ENCODE measurements around the gene CPNE1.
A peak's percentile ranks its signal among the peaks of the same experiment; 100 is the strongest.
"Not testable (repeated sequence)": the region's sequence is repeated elsewhere in the genome, so short reads cannot be mapped to it uniquely, and the experiment has no call there.

The CPNE1 gene

DNA sequence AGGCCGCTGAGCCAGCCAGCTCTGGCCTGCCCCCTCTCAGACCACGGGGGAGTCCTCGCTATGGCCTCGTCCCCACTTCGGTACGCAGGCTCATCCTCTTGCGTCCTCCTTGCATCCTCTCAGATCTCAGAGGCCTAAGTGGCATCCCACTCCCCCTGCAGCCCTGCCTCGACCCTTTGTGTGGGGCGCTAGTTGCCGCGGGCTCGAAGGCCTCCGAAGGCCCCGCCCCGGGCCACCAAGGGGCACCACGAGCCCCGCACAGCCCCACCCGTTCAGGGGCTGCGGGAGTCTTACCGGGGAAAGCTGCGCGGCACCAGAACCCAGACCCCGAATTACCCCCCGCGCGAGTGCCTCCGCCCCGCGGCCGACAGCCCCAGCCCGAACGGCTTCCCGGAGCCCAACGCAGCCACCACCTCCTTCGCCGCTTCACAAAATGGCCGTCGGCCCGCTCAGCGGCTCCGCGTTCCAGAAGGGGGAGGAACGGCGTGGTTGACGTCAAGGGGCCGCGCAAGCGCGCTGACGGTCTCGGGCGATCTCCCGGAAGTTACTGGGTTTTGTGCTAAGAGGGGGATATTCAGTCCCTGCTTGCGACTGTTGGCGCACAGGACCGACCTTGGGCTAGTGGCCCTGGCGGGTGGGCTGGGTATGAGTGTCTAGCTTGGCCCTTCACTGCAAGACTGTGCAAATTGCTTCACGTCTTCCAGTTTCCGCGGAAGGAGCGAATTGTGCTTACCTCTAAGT lies at the start of gene CPNE1, which contains the start of gene RBM12:
TSS of gene CPNE1 (minus strand) at position 435 of the 741 bp plus-strand sequence. CDS start 31,977 bp downstream, outside the sequence.
TSS of gene RBM12 (minus strand) at position 435 of the 741 bp plus-strand sequence. CDS start 9,578 bp downstream, outside the sequence.
- DNase-seq (ENCODE audit: low spot score), result peak; percentile 91

- DNase-seq (ENCODE audit: low spot score), result no peak
These were observed 49.4 kb upstream of the CPNE1 start for GRCh38 chr20:35714127-35714526.

DNA sequence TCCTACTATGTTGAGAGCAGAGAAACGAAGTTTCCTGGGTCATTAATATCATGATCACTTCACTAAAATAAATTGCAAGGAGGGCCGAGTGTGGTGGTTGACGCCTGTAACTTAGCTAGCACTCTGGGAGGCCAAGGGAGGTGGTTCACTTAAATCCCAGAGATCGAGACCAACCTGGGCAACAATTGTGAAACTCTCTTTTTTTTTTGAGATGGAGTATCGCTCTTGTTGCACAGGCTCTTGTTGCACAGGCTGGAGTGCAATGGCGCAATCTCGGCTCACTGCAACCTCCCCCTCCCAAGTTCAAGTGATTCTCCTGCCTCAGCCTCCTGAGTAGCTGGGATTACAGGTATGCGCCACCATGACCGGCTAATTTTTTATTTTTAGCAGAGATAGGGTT lies 48.4 kb upstream of the CPNE1 start:
- DNase-seq (ENCODE audit: low spot score), result not testable (repeated sequence)

- no peak for DNase-seq (ENCODE audit: low spot score)
These were observed 47.0 kb upstream of the CPNE1 start for GRCh38 chr20:35711588-35712209.

GRCh38 chr20:35710884-35711587 lies 46.3 kb upstream of the CPNE1 start:
- DNase-seq (ENCODE audit: low spot score), result no peak

- DNase-seq (ENCODE audit: low spot score), result no peak
These were observed 45.3 kb upstream of the CPNE1 start for GRCh38 chr20:35710039-35710438.

GRCh38 chr20:35709259-35709658 lies 44.6 kb upstream of the CPNE1 start:
- DNase-seq (ENCODE audit: low spot score), result no peak

GRCh38 chr20:35708502-35708901 lies 43.8 kb upstream of the CPNE1 start:
- DNase-seq (ENCODE audit: low spot score), result no peak

- DNase-seq (ENCODE audit: low spot score), result not testable (repeated sequence)
These were observed 42.2 kb upstream of the CPNE1 start for GRCh38 chr20:35706591-35707529.

- not testable (repeated sequence) for DNase-seq (ENCODE audit: low spot score)
These were observed 41.2 kb upstream of the CPNE1 start for GRCh38 chr20:35705894-35706293.

DNA sequence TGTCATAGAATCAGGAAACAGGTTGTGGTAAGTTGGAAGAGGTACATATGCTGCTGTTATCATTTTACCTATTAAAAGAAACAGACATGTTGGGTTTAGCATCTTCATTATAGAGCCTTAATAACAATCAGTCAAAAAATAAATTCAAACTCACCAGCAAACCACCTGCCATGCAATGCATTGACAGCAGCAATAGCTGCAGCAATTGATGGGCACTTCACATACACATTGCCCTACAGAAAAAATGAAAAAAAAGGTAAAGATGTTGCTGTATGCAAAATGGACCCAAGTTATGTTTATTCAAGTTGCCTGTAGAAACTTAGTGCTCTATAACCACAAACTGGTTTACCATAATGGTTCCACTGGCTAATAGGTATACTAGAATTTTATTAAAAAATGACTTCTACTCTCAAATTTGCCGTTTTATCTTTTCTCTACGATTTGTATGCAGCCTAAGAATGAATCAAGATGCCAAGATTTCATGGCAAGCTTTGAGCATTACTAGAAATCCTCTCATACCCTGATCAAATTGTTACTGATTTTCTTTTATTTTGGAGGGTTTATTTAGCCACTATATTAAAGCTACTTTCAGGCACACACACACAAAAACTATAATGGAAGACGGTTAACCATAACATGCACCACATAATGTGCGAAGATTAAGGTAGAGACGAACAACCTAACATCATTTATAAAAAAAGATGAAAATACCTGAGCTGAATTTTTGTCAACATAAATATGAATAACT lies 40.0 kb upstream of the CPNE1 start:
- DNase-seq (ENCODE audit: low spot score), result no peak

DNA sequence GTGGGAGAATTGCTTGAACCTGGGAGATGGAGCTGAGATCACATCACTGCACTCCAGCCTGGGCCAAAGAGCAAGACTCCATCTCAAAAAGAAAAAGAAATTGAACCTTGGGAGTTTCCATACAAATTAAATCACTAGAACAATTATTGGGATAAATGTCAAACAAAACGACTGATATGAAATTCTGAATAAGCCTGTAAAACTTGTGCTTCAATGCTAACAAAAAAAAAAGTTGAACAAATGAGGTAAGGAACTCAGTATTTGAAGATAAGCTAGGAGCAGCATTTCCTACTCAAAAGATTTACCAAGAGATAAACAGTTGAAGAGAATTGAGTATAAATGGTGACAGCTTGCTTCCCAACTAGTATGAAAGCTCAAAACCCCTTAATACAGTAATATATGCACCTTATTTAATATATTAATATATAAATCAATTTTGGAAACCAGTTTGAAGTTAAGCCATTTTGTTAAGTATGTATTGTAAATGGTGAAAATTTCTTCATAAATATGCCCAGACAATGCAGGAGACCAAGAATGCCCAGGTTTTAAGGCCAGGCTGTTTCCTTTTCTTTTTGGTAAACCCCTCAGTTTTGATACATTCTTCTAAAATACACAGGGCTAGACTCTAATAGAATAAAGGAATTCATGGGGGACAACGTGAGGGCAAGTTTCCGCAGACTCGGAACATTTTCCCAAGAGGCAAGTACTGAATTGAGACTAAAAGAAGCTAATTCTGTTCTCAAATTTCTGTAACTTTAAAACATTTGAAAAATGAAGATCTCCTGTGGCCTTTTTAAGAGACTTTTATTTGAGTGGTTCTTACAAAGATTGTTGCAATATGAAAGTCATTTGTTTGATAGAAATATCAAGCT lies 38.4 kb upstream of the CPNE1 start:
- DNase-seq (ENCODE audit: low spot score), result no peak

GRCh38 chr20:35702051-35702823 lies 37.5 kb upstream of the CPNE1 start:
- no peak for DNase-seq (ENCODE audit: low spot score)

DNA sequence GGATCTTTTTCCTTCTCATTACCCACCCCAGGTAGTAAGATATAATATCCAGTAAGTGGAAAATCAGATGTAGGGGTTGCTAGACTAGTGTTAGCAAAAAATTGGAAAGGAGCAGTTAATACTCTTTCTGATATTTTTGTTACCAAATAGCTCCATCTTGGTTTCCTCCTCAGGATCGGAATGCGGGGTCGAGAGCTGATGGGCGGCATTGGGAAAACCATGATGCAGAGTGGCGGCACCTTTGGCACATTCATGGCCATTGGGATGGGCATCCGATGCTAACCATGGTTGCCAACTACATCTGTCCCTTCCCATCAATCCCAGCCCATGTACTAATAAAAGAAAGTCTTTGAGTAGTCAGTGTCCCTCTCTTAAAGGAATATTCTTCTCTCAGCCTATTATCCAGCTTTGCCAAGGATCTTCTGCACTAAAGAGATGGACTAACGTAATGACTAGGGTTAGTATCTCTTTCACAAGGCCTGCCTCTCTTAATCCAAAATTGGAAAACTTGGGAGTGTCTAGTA lies 36.0 kb upstream of the CPNE1 start:
- no peak for DNase-seq (ENCODE audit: low spot score)

- no peak for DNase-seq (ENCODE audit: low spot score)
These were observed 35.4 kb upstream of the CPNE1 start for GRCh38 chr20:35699957-35700624.

GRCh38 chr20:35699127-35699956 lies 34.6 kb upstream of the CPNE1 start, which contains the start of the genes NFS1 and ROMO1:
NFS1 (minus strand) TSS chr20:35699352; CDS start chr20:35699288, 64 bp downstream.
ROMO1 (plus strand) TSS chr20:35699405; CDS start chr20:35699633, 228 bp downstream.
- DNase-seq (ENCODE audit: low spot score), result peak; percentile 81
